ENCODE data around the gene THSD7A. TPM values are rescaled to one million over a fixed set of nuclear protein-coding genes. Genes with fewer than 3 reads are reported as not detected.

The THSD7A gene
- total and polyA plus RNA-seq, 2 of the 4 experiments (the other 2 are of a cell fraction): 0.02 to 0.18 TPM

- no peak overlapping the region for H3K56ac ChIP-seq (ENCODE audit: extremely low read depth, insufficient read depth, low read length)
- H3K36me3 ChIP-seq (ENCODE audit: control insufficient read depth, insufficient read depth, low read length): no peaks in the 10 kb centered on the region
- no peak overlapping the region for H3K9ac ChIP-seq (ENCODE audit: low read depth, low read length)
- H2AK5ac ChIP-seq (ENCODE audit: low read depth, low read length): no peak overlapping the region
- POLR2A ChIA-PET (ENCODE audit: unreplicated experiment): no interaction called here
- no peak overlapping the region for H2BK5ac ChIP-seq (ENCODE audit: low read depth, low read length, poor library complexity, severe bottlenecking)
- H3K18ac ChIP-seq (ENCODE audit: low read depth, low read length): no peak overlapping the region
- dilution Hi-C loops (cut with HindIII; ENCODE audit: low sequenced_read_pairs, unreplicated experiment) (no loop called here), intact Hi-C loops (cut with micrococcal nuclease) (loop anchor here (10.0 kb wide), 1 partner anchor 65 kb away; no protein-coding TSS in a partner anchor), in situ Hi-C loops (cut with MboI; ENCODE audit: low sequenced_read_pairs) (no loop called here)
- no peaks in the 10 kb centered on the region for H3K4me1 ChIP-seq (ENCODE audit: control insufficient read depth, insufficient read depth, low read length)
- no CpG with 5 or more reads among the region's 1 CpG for WGBS, 2 experiments (ENCODE audit: extremely low coverage in 2 of 2, insufficient read length in 1 of 2)
- H4K8ac ChIP-seq (ENCODE audit: low read depth in 2 of 2, low read length in 2 of 2): no peak overlapping the region
- no peak overlapping the region for H2BK15ac ChIP-seq (ENCODE audit: low read depth, low read length)
- H4K20me1 ChIP-seq (ENCODE audit: insufficient read depth, low read length): no peaks in the 10 kb centered on the region
- no peaks in the 10 kb centered on the region for H3K79me1 ChIP-seq (ENCODE audit: low read depth in 1 of 2, low read length in 2 of 2)
- CTCF ChIA-PET: no interaction called here
- H3K4ac ChIP-seq (ENCODE audit: low read depth, low read length): no peak overlapping the region
- no peak overlapping the region for H3K4me2 ChIP-seq (ENCODE audit: low read depth, low read length)
- H3K27ac ChIP-seq (ENCODE audit: insufficient read depth, low read length): no peak overlapping the region
- H2BK120ac ChIP-seq (ENCODE audit: low read depth, low read length): no peak overlapping the region
- TF ChIP-seq MAZ (IDR thresholded peaks at IDR 0.05; ENCODE audit: borderline replicate concordance, low read depth, low read length) (no peak), MXI1 (IDR thresholded peaks at IDR 0.05; ENCODE audit: borderline replicate concordance, low read depth, low read length) (no peak), SMC3 (IDR thresholded peaks at IDR 0.05; ENCODE audit: low read depth, low read length) (no peak), CHD1 (IDR thresholded peaks at IDR 0.05; ENCODE audit: low read depth, low read length) (no peak), RAD21 (IDR thresholded peaks at IDR 0.05; ENCODE audit: low read length) (no peak), FOS (IDR thresholded peaks at IDR 0.05; ENCODE audit: low read depth, low read length) (no peak), RFX5 (IDR thresholded peaks at IDR 0.05; ENCODE audit: low read depth, low read length) (no peak), CEBPB (IDR thresholded peaks at IDR 0.05; ENCODE audit: low read depth, low read length) (no peak), BHLHE40 (IDR thresholded peaks at IDR 0.05; ENCODE audit: low read depth, low read length) (no peak), MAFK (IDR thresholded peaks at IDR 0.05; ENCODE audit: low read depth, low read length) (no peak), POLR2A (IDR thresholded peaks at IDR 0.05; ENCODE audit: low read depth, low read length) (no peak), RCOR1 (IDR thresholded peaks at IDR 0.05; ENCODE audit: insufficient replicate concordance, low read length) (no peak), ELK1 (IDR thresholded peaks at IDR 0.05; ENCODE audit: borderline replicate concordance, low read depth, low read length) (no peak), NFE2L2 (IDR thresholded peaks at IDR 0.05; ENCODE audit: low read depth, low read length) (no peak), USF2 (IDR thresholded peaks at IDR 0.05; ENCODE audit: low read depth, low read length) (no peak), CTCF (conservative IDR thresholded peaks at IDR 0.05; ENCODE audit: low read depth, low read length) (no peak)
- no peaks in the 10 kb centered on the region for H3K9me1 ChIP-seq (ENCODE audit: insufficient read depth, low read length)
- BruUV-seq (replicated peaks): no TSS peak
- H2AK9ac ChIP-seq (replicated peaks; ENCODE audit: low read depth, low read length, poor library complexity): no peak overlapping the region
- no peak overlapping the region for H3K4me3 ChIP-seq (ENCODE audit: insufficient read depth, low read depth, low read length)
- H3K27me3 ChIP-seq (ENCODE audit: control insufficient read depth, insufficient read depth, low read length): no peaks in the 10 kb centered on the region
- H4K5ac ChIP-seq (ENCODE audit: low read depth, low read length): no peak overlapping the region
- H3K14ac ChIP-seq (replicated peaks; ENCODE audit: low read depth, low read length): no peak overlapping the region
- H2BK20ac ChIP-seq (ENCODE audit: low read depth, low read length): no peak overlapping the region
- no peak overlapping the region for H4K91ac ChIP-seq (ENCODE audit: insufficient read depth, low read depth, low read length)
- DNase-seq (no peak), ATAC-seq (ENCODE audit: low read depth) (no peak)
- no peak overlapping the region for H2AFZ ChIP-seq (replicated peaks; ENCODE audit: low read length, poor library complexity)
- no peak overlapping the region for H3K23ac ChIP-seq (ENCODE audit: low read depth, low read length)
- no peaks in the 10 kb centered on the region for H3K9me3 ChIP-seq (ENCODE audit: control insufficient read depth, insufficient read depth, low read length)
Observed at GRCh38 chr7:11450281-11450680, 381.7 kb downstream of the THSD7A start.

Data from IMR-90 (cell line).